Panc1 (cell line): ENCODE measurements around the gene MDM2. TPM values are rescaled to one million over a fixed set of nuclear protein-coding genes. Genes with fewer than 3 reads are reported as not detected.

Source experiments
- ATAC-seq: fragments of 200-7000 bp; cut with Tn5 transposase; 2 replicates; pipeline ENCODE4 v1.9.1; 2020; ENCODE audit warnings: mild to moderate bottlenecking, moderate library complexity
- BruUV-seq: library from RNA; stranded (reverse); fragments of 400-500 nt; replicated peaks from 2 replicates; lab custom pipeline; 2021; lab: Mats Ljungman, UMichigan
- CTCF ChIA-PET: fragments of 300-600 bp; sonication (Branson Sonifier 250); formaldehyde crosslinking; loops from one replicate; lab custom pipeline; 2022; ENCODE audit warnings: antibody characterized with exemption; lab: Charles Lee
- POLR2A ChIA-PET: fragments of 300-600 bp; sonication (Branson Sonifier 250); formaldehyde crosslinking; loops from one replicate; lab custom pipeline; 2022; ENCODE audit warnings: antibody characterized with exemption; lab: Charles Lee
- DNase-seq: peaks from one replicate; pipeline ENCODE4 v3.0.0-alpha.2; 2010; ENCODE audit warnings: low read depth, low spot score
- H3K27ac ChIP-seq: 2 replicates; pipeline ENCODE4 v1.5.1; 2011; ENCODE audit warnings: mild to moderate bottlenecking, low read length, inconsistent platforms
- H3K27me3 ChIP-seq: fragments of 200-500 bp; sonication (Bioruptor generic); 2 replicates; pipeline ENCODE4 v1.6.0; 2014; ENCODE audit warnings: low read length, inconsistent platforms; ENCODE audit not compliant: control insufficient read depth, insufficient read depth
- H3K36me3 ChIP-seq: fragments of 200-500 bp; sonication (Bioruptor generic); 2 replicates; pipeline ENCODE4 v1.5.1; 2014; ENCODE audit warnings: inconsistent platforms, mild to moderate bottlenecking, low read length, moderate library complexity; ENCODE audit not compliant: control insufficient read depth, insufficient read depth
- H3K4me1 ChIP-seq: 2 replicates; pipeline ENCODE4 v1.5.1; 2011; ENCODE audit warnings: inconsistent platforms, mild to moderate bottlenecking, low read length, moderate library complexity; ENCODE audit not compliant: control insufficient read depth, insufficient read depth
- H3K4me3 ChIP-seq, 2 experiments: 2 replicates each; pipeline ENCODE4 v1.5.1; 2011 to 2012; ENCODE audit warnings: low read depth in 2 of 2, low read length in 2 of 2, mild to moderate bottlenecking in 2 of 2, inconsistent platforms in 1 of 2, moderate library complexity in 1 of 2
- H3K9me3 ChIP-seq: fragments of 200-500 bp; sonication (Bioruptor generic); 2 replicates; pipeline ENCODE4 v1.5.1; 2014; ENCODE audit warnings: low read depth, mild to moderate bottlenecking, inconsistent platforms, low read length, moderate library complexity; ENCODE audit not compliant: control insufficient read depth, insufficient read depth
- CTCF ChIP-seq: fragments of 450-650 bp; IDR thresholded peaks from 2 replicates; pipeline ENCODE4 v1.5.1; 2017; ENCODE audit warnings: mild to moderate bottlenecking
- POLR2AphosphoS5 ChIP-seq: IDR thresholded peaks from 2 replicates; pipeline ENCODE4 v1.6.1; 2012; ENCODE audit warnings: mild to moderate bottlenecking, low read depth, low read length, moderate library complexity
- SIN3A ChIP-seq: IDR thresholded peaks from 2 replicates; pipeline ENCODE4 v1.6.1; 2012; ENCODE audit warnings: low read depth, mild to moderate bottlenecking, low read length, moderate library complexity, borderline replicate concordance; ENCODE audit not compliant: insufficient read depth
- TCF7L2 ChIP-seq: IDR thresholded peaks from 2 replicates; pipeline ENCODE4 v1.6.1; 2011; ENCODE audit warnings: mild to moderate bottlenecking, low read depth, low read length, inconsistent platforms
- in situ Hi-C: cut with HindIII; loops from 2 replicates; pipeline ENCODE4 v1.10.0; 2016; ENCODE audit warnings: low sequenced_read_pairs, low pct_unique_long_range_greater_than_20kb
- intact Hi-C: fragments of 100-400 bp; cut with micrococcal nuclease; formaldehyde crosslinking; loops from one replicate; pipeline ENCODE4 v1.10.0; 2022; ENCODE audit not compliant: unreplicated experiment
- total RNA-seq: library from RNA; stranded (reverse); gene quantifications from one replicate; pipeline ENCODE4 v1.2.1, GENCODE V29; 2021; ENCODE audit not compliant: unreplicated experiment
- TF ChIP-seq, protein P1 (sequence below), 2 experiments: IDR thresholded peaks; 2 replicates each; pipeline ENCODE4 v1.6.1; 2011 to 2012; ENCODE audit warnings: low read depth in 2 of 2, control low read depth in 1 of 2, low read length in 1 of 2, mild to moderate bottlenecking in 1 of 2, moderate library complexity in 1 of 2; ENCODE audit not compliant: insufficient read depth in 1 of 2

MDM2 gene
- total RNA-seq, 1 experiment from 2014 or later = 101 TPM

DNA sequence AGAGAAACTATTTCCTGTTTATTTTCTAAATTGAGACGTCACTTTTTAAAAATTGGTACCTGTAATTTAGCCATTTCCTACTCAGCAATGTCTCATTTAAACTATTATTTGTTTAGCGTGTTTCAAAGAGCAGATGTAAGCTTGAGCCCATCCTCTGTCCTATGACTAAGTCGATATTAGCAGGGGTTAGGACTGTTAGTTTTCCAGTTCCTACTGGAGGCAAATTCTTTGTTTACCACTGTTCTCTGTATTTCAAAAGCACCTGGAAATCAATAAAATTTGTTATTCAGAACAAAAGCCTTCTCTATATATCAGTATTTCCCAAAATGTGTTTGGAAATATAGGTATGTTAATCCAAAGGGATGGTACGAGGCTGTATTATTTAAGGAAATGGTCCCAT, 42.4 kb downstream of the MDM2 start:
- intact Hi-C loops (no loop called here), in situ Hi-C loops (no loop called here)
- Histone ChIP-seq H3K27ac (no peak overlapping the region), H3K9me3 (no peaks in the 10 kb centered on the region), H3K4me1 (no peaks in the 10 kb centered on the region), H3K27me3 (no peaks in the 10 kb centered on the region), H3K36me3 (no peaks in the 10 kb centered on the region), H3K4me3 (no peak overlapping the region)
- DNase-seq = no peak
- ChIA-PET CTCF (no interaction called here), POLR2A (no interaction called here)
- no peak for ATAC-seq
- no TSS peak for BruUV-seq
- no peak for TF ChIP-seq CTCF
- TF ChIP-seq TCF7L2 = no peak
- no peak for TF ChIP-seq SIN3A
- TF ChIP-seq, protein P1, sequence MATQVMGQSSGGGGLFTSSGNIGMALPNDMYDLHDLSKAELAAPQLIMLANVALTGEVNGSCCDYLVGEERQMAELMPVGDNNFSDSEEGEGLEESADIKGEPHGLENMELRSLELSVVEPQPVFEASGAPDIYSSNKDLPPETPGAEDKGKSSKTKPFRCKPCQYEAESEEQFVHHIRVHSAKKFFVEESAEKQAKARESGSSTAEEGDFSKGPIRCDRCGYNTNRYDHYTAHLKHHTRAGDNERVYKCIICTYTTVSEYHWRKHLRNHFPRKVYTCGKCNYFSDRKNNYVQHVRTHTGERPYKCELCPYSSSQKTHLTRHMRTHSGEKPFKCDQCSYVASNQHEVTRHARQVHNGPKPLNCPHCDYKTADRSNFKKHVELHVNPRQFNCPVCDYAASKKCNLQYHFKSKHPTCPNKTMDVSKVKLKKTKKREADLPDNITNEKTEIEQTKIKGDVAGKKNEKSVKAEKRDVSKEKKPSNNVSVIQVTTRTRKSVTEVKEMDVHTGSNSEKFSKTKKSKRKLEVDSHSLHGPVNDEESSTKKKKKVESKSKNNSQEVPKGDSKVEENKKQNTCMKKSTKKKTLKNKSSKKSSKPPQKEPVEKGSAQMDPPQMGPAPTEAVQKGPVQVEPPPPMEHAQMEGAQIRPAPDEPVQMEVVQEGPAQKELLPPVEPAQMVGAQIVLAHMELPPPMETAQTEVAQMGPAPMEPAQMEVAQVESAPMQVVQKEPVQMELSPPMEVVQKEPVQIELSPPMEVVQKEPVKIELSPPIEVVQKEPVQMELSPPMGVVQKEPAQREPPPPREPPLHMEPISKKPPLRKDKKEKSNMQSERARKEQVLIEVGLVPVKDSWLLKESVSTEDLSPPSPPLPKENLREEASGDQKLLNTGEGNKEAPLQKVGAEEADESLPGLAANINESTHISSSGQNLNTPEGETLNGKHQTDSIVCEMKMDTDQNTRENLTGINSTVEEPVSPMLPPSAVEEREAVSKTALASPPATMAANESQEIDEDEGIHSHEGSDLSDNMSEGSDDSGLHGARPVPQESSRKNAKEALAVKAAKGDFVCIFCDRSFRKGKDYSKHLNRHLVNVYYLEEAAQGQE (IDR thresholded peaks at IDR 0.05; ENCODE audit: insufficient read depth in 1 of 2, low read depth in 2 of 2, low read length in 1 of 2) = no peak
- no peak for TF ChIP-seq POLR2AphosphoS5

DNA sequence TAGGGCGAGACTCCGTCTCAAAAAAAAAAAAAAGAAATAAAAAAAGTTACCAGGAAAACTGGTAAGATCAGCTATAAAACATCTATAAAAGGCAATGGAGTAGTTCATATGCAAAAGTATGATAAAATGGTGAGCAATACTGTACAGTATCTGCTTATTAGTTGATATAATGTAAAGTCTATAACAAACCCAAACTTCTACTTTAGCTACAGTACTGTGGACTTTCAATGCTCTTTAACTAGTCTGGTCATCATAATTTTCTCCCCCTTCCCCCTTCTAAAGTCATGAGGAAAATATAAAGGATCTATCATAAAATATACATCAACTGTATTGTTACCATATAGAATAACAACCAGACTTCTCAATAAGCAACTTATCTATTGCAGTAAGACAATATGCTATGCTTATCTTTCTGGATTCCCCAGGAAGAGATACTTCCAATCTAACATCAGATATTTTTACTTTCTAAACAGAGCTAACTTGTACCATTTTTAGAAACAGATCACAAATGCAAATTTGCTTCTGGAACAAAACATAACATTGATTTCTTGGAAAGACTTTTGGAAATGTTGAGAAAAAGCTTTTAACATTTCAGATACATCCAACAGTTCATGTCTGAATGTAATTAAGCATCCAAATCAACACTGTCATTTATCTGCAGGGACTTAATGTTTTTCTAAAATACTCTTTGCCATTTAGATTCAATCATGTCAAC, 43.8 kb downstream of the MDM2 start:
- CTCF ChIA-PET = no interaction called here
- no TSS peak for BruUV-seq
- in situ Hi-C loops = no loop called here

More for the DNA sequence above, 43.8 kb downstream of the MDM2 start:
- Histone ChIP-seq H3K4me3 (no peak overlapping the region), H3K4me1 (no peaks in the 10 kb centered on the region), H3K27me3 (no peaks in the 10 kb centered on the region), H3K9me3 (no peaks in the 10 kb centered on the region), H3K27ac (no peak overlapping the region), H3K36me3 (no peaks in the 10 kb centered on the region)
- ATAC-seq (no peak), DNase-seq (no peak)
- intact Hi-C loops = no loop called here
- POLR2A ChIA-PET = no interaction called here
- TF ChIP-seq, protein P1 (IDR thresholded peaks at IDR 0.05; ENCODE audit: insufficient read depth in 1 of 2, low read depth in 2 of 2, low read length in 1 of 2) = no peak
- TF ChIP-seq TCF7L2 (no peak), SIN3A (no peak), POLR2AphosphoS5 (no peak), CTCF (no peak)
